Brain microvascular endothelial cell (primary cell): ENCODE measurements around the gene TUBB3.

ENCODE experiments used
- DNase-seq: peaks from one replicate; pipeline ENCODE4 v3.0.0-alpha.2; 2020
- H3K27ac ChIP-seq: fragments of 250-450 bp; sonication (Bioruptor Pico); 2 replicates; pipeline ENCODE4 v1.5.1; 2020; ENCODE audit warnings: mild to moderate bottlenecking, moderate library complexity
- H3K27me3 ChIP-seq: fragments of 250-450 bp; sonication (Bioruptor Pico); replicated peaks from 2 replicates; pipeline ENCODE4 v1.5.1; 2020; ENCODE audit warnings: mild to moderate bottlenecking
- H3K36me3 ChIP-seq: fragments of 250-450 bp; sonication (Bioruptor Pico); replicated peaks from 2 replicates; pipeline ENCODE4 v1.5.1; 2020; ENCODE audit warnings: mild to moderate bottlenecking
- H3K4me3 ChIP-seq: 2 replicates; pipeline ENCODE4 v1.5.1; 2011; ENCODE audit warnings: low read depth, mild to moderate bottlenecking, control low read depth, low read length, moderate library complexity
- in situ Hi-C: cut with HindIII; loops from 2 replicates; pipeline ENCODE4 v1.10.0; 2017; ENCODE audit warnings: low sequenced_read_pairs, low pct_ligation_motif_present
- TF ChIP-seq, protein P1 (sequence below): IDR thresholded peaks from 2 replicates; pipeline ENCODE4 v1.5.1; 2011; ENCODE audit warnings: low read depth, mild to moderate bottlenecking, moderate library complexity, low read length, control low read depth, inconsistent platforms; ENCODE audit errors: missing control alignments

The TUBB3 gene

DNA sequence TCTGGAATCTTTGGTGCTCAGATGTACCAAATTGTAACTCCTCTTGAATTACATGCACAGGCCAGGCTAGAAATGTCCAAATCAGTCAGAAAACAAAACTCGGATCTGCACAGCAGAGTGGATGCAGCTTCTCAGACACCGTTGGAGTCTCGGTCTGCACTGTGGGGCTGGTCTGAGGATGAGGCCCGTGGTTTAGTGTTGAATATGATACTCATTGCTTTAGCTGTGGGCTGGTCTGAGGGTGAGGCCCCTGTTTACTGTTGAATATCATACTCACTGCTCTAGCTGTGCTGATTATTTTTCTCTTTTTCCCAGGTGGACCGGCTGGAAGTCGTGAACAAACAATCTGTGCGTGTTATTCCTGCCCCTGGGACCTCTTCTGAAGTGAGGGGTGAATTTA is 61.1 kb downstream of the TUBB3 start:
- no peak overlapping the region for H3K4me3 ChIP-seq
- in situ Hi-C loops = no loop called here
- H3K36me3 ChIP-seq = peaks cover 48% of the 10 kb centered on the region
- no peak for DNase-seq
- H3K27ac ChIP-seq = no peak overlapping the region
- no peaks in the 10 kb centered on the region for H3K27me3 ChIP-seq
- TF ChIP-seq, protein P1, sequence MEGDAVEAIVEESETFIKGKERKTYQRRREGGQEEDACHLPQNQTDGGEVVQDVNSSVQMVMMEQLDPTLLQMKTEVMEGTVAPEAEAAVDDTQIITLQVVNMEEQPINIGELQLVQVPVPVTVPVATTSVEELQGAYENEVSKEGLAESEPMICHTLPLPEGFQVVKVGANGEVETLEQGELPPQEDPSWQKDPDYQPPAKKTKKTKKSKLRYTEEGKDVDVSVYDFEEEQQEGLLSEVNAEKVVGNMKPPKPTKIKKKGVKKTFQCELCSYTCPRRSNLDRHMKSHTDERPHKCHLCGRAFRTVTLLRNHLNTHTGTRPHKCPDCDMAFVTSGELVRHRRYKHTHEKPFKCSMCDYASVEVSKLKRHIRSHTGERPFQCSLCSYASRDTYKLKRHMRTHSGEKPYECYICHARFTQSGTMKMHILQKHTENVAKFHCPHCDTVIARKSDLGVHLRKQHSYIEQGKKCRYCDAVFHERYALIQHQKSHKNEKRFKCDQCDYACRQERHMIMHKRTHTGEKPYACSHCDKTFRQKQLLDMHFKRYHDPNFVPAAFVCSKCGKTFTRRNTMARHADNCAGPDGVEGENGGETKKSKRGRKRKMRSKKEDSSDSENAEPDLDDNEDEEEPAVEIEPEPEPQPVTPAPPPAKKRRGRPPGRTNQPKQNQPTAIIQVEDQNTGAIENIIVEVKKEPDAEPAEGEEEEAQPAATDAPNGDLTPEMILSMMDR = no peak

DNA sequence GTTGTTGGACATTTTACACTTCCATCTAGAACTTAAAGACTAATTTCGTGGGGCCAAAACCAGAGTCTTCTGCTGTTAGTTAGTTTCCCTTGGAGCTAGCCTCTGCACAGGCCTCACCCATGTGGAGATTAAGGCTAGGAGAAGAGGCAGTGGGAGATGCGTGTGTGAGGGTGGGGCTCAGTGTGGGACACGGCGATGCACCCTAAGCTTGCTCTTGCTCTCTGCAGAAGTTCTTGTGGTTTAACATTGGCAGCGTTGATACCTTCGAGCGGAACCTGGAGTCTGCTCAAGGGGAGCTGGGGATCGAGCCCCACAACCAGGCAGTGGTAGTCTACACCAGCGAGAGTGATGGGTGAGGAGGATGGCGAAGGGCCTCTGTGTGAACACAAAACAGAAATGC is 62.1 kb downstream of the TUBB3 start:
- Histone ChIP-seq H3K4me3 (no peak overlapping the region), H3K27me3 (no peaks in the 10 kb centered on the region), H3K36me3 (peaks cover 46% of the 10 kb centered on the region), H3K27ac (no peak overlapping the region)
- no peak for DNase-seq
- TF ChIP-seq, protein P1 = no peak
- in situ Hi-C loops = no loop called here
